CD8-positive, alpha-beta memory T cell (primary cell): ENCODE data around the gene RTP3. TPM values are rescaled to one million over a fixed set of nuclear protein-coding genes. Genes with fewer than 3 reads are reported as not detected.

Experiments
- CTCF ChIA-PET: fragments of 350-600 bp; sonication (Branson Sonifier 250); formaldehyde crosslinking; loops from one replicate; lab custom pipeline; 2021; ENCODE audit warnings: antibody characterized with exemption; lab: Charles Lee
- POLR2A ChIA-PET: fragments of 350-600 bp; sonication (Branson Sonifier 250); formaldehyde crosslinking; loops from one replicate; lab custom pipeline; 2021; ENCODE audit warnings: antibody characterized with exemption; lab: Charles Lee
- DNase-seq, 5 donors: peaks; one replicate each; pipeline versions ENCODE4 v3.0.0 to v3.0.0-alpha.2; 2020 to 2022; ENCODE audit warnings: mixed read lengths in 1 of 5
- H3K27ac ChIP-seq: one replicate; pipeline ENCODE4 v1.7.0; 2013; ENCODE audit warnings: low read depth, mild to moderate bottlenecking, low read length, moderate library complexity
- H3K27me3 ChIP-seq: 2 replicates; pipeline ENCODE4 v1.7.0; 2013; ENCODE audit warnings: low read length, mild to moderate bottlenecking; ENCODE audit not compliant: insufficient read depth, poor library complexity, severe bottlenecking
- H3K36me3 ChIP-seq: 2 replicates; pipeline ENCODE4 v1.7.0; 2013; ENCODE audit warnings: mild to moderate bottlenecking, low read length, moderate library complexity; ENCODE audit not compliant: insufficient read depth
- H3K4me1 ChIP-seq: 2 replicates; pipeline ENCODE4 v1.7.0; 2013; ENCODE audit warnings: mild to moderate bottlenecking, low read length, moderate library complexity; ENCODE audit not compliant: insufficient read depth
- H3K4me3 ChIP-seq: 2 replicates; pipeline ENCODE4 v1.7.0; 2013; ENCODE audit warnings: mild to moderate bottlenecking, low read length
- H3K9me3 ChIP-seq: 2 replicates; pipeline ENCODE4 v1.7.0; 2013; ENCODE audit warnings: mild to moderate bottlenecking, low read length
- H3K27ac Mint-ChIP-seq, 8 donors: one replicate each; pipeline ENCODE4 v1.8.0; 2020 to 2021; ENCODE audit warnings: mixed read lengths in 8 of 8, mild to moderate bottlenecking in 6 of 8, inconsistent platforms in 3 of 8, moderate library complexity in 3 of 8
- H3K27me3 Mint-ChIP-seq, 2 donors: one replicate each; pipeline ENCODE4 v1.8.0; 2020 to 2021; ENCODE audit warnings: mixed read lengths in 2 of 2, mild to moderate bottlenecking in 1 of 2, moderate library complexity in 1 of 2
- H3K36me3 Mint-ChIP-seq, 3 donors: one replicate each; pipeline ENCODE4 v1.8.0; 2020 to 2021; ENCODE audit warnings: mixed read lengths in 3 of 3, inconsistent platforms in 1 of 3, mild to moderate bottlenecking in 1 of 3
- H3K4me1 Mint-ChIP-seq, 3 donors: one replicate each; pipeline ENCODE4 v1.8.0; 2020 to 2021; ENCODE audit warnings: mixed read lengths in 3 of 3, inconsistent platforms in 1 of 3, mild to moderate bottlenecking in 1 of 3
- H3K4me3 Mint-ChIP-seq, 7 donors: one replicate each; pipeline ENCODE4 v1.8.0; 2020 to 2021; ENCODE audit warnings: mixed read lengths in 7 of 7, mild to moderate bottlenecking in 6 of 7, moderate library complexity in 4 of 7, inconsistent platforms in 2 of 7
- H3K9me3 Mint-ChIP-seq, 5 donors: one replicate each; pipeline ENCODE4 v1.8.0; 2020 to 2022; ENCODE audit warnings: mixed read lengths in 5 of 5, mild to moderate bottlenecking in 3 of 5, moderate library complexity in 2 of 5, inconsistent platforms in 1 of 5
- polyA plus RNA-seq: library from polyadenylated mRNA; unstranded; fragments of 300-500 nt; fragmentation: Illumina TruSeq; gene quantifications from one replicate; pipeline ENCODE4 v1.2.3, GENCODE V29; 2021
- total RNA-seq, 2 experiments: library from RNA; stranded (reverse); gene quantifications; one replicate each; pipeline ENCODE4 v1.2.3, GENCODE V29; 2021

RTP3 gene
- total and polyA plus RNA-seq, 3 experiments from 2014 or later, result not detected

GRCh38 chr3:46465196-46465520, 32.6 kb upstream of the RTP3 start:
- Histone ChIP-seq H3K27ac (no peak overlapping the region), H3K4me1 (no peaks in the 10 kb centered on the region), H3K36me3 (no peaks in the 10 kb centered on the region), H3K4me3 (no peak overlapping the region), H3K9me3 (no peaks in the 10 kb centered on the region), H3K27me3 (peaks cover 30% of the 10 kb centered on the region)
- Mint-ChIP-seq H3K9me3 (peaks cover 0 to 5% (median 0%) of the 10 kb centered on the region in 5 donors), H3K36me3 (peaks cover 0 to 4% (median 0%) of the 10 kb centered on the region in 3 donors), H3K27ac (no peak overlapping the region), H3K4me3 (no peak overlapping the region), H3K27me3 (peaks cover 41 to 55% of the 10 kb centered on the region in 2 donors), H3K4me1 (peaks cover 0 to 4% (median 0%) of the 10 kb centered on the region in 3 donors)
- DNase-seq, result no peak
- ChIA-PET CTCF (no interaction called here), POLR2A (no interaction called here)

- H3K4me3 ChIP-seq, result no peak overlapping the region
- POLR2A ChIA-PET, result no interaction called here
- H3K4me1 ChIP-seq, result no peaks in the 10 kb centered on the region
- H3K4me3 Mint-ChIP-seq, result no peak overlapping the region
- peaks cover 0 to 4% (median 0%) of the 10 kb centered on the region in 3 donors for H3K4me1 Mint-ChIP-seq
- no peak for DNase-seq
- no peak overlapping the region for H3K27ac Mint-ChIP-seq
- no peaks in the 10 kb centered on the region for H3K36me3 ChIP-seq
- peaks cover 43 to 48% of the 10 kb centered on the region in 2 donors for H3K27me3 Mint-ChIP-seq
- H3K9me3 ChIP-seq, result no peaks in the 10 kb centered on the region
- CTCF ChIA-PET, result interaction anchor here (0.6 kb wide), 1 partner anchor 793 kb away, joined by 3 read pairs; no protein-coding TSS in a partner anchor
- no peaks in the 10 kb centered on the region for H3K36me3 Mint-ChIP-seq
- peaks cover 28% of the 10 kb centered on the region for H3K27me3 ChIP-seq
- H3K27ac ChIP-seq, result no peak overlapping the region
- peaks cover 0 to 1% (median 0%) of the 10 kb centered on the region in 5 donors for H3K9me3 Mint-ChIP-seq
Observed at GRCh38 chr3:46466273-46466672, 31.5 kb upstream of the RTP3 start.

- ChIA-PET CTCF (interaction anchor here (0.6 kb wide), 1 partner anchor 793 kb away, joined by 3 read pairs; no protein-coding TSS in a partner anchor), POLR2A (no interaction called here)
- Histone ChIP-seq H3K36me3 (no peaks in the 10 kb centered on the region), H3K27me3 (peaks cover 26% of the 10 kb centered on the region), H3K4me3 (no peak overlapping the region), H3K9me3 (no peaks in the 10 kb centered on the region), H3K27ac (no peak overlapping the region), H3K4me1 (no peaks in the 10 kb centered on the region)
- Mint-ChIP-seq H3K36me3 (no peaks in the 10 kb centered on the region), H3K9me3 (no peaks in the 10 kb centered on the region), H3K27ac (no peak overlapping the region), H3K4me1 (peaks cover 0 to 4% (median 0%) of the 10 kb centered on the region in 3 donors), H3K27me3 (peaks cover 38 to 42% of the 10 kb centered on the region in 2 donors), H3K4me3 (no peak overlapping the region)
- no peak for DNase-seq
Observed at GRCh38 chr3:46466871-46467403, 30.8 kb upstream of the RTP3 start.

GRCh38 chr3:46467562-46467961, 30.2 kb upstream of the RTP3 start:
- no peaks in the 10 kb centered on the region for H3K4me1 ChIP-seq
- H3K9me3 ChIP-seq, result no peaks in the 10 kb centered on the region
- no peak overlapping the region for H3K4me3 Mint-ChIP-seq
- peaks cover 0 to 4% (median 0%) of the 10 kb centered on the region in 3 donors for H3K4me1 Mint-ChIP-seq
- H3K4me3 ChIP-seq, result no peak overlapping the region
- no peak overlapping the region for H3K27ac ChIP-seq
- ChIA-PET POLR2A (interaction anchor here (0.8 kb wide), 1 partner anchor 559 kb away, joined by 7 read pairs; no protein-coding TSS in a partner anchor), CTCF (no interaction called here)
- peaks cover 36% of the 10 kb centered on the region in 2 donors for H3K27me3 Mint-ChIP-seq
- no peaks in the 10 kb centered on the region for H3K36me3 Mint-ChIP-seq
- H3K36me3 ChIP-seq, result no peaks in the 10 kb centered on the region
- peaks cover 25% of the 10 kb centered on the region for H3K27me3 ChIP-seq
- peak overlapping the region in 1 of 8 donors; percentile 32 for H3K27ac Mint-ChIP-seq
- DNase-seq, result no peak
- H3K9me3 Mint-ChIP-seq, result no peaks in the 10 kb centered on the region

GRCh38 chr3:46468753-46469600, 28.8 kb upstream of the RTP3 start:
- peaks cover 0 to 4% (median 0%) of the 10 kb centered on the region in 3 donors for H3K4me1 Mint-ChIP-seq
- DNase-seq, result no peak
- H3K27ac ChIP-seq, result no peak overlapping the region
- H3K36me3 Mint-ChIP-seq, result no peaks in the 10 kb centered on the region
- peaks cover 23 to 33% of the 10 kb centered on the region in 2 donors for H3K27me3 Mint-ChIP-seq
- H3K27me3 ChIP-seq, result peaks cover 14% of the 10 kb centered on the region
- no peak overlapping the region for H3K4me3 Mint-ChIP-seq
- no peak overlapping the region for H3K4me3 ChIP-seq
- ChIA-PET CTCF (interaction anchor here (2.6 kb wide), 1 partner anchor 20 kb away, joined by 12 read pairs; no protein-coding TSS in a partner anchor), POLR2A (no interaction called here)
- H3K27ac Mint-ChIP-seq, result no peak overlapping the region
- peaks cover 0 to under 1% (median 0%) of the 10 kb centered on the region in 5 donors for H3K9me3 Mint-ChIP-seq
- H3K4me1 ChIP-seq, result no peaks in the 10 kb centered on the region
- no peaks in the 10 kb centered on the region for H3K36me3 ChIP-seq
- H3K9me3 ChIP-seq, result no peaks in the 10 kb centered on the region

GRCh38 chr3:46469680-46470357, 28.0 kb upstream of the RTP3 start:
- Histone ChIP-seq H3K27me3 (peaks cover 6% of the 10 kb centered on the region), H3K4me1 (no peaks in the 10 kb centered on the region), H3K27ac (no peak overlapping the region), H3K9me3 (no peaks in the 10 kb centered on the region), H3K4me3 (no peak overlapping the region), H3K36me3 (no peaks in the 10 kb centered on the region)
- H3K36me3 Mint-ChIP-seq, result peaks cover 0 to 5% (median 0%) of the 10 kb centered on the region in 3 donors
- POLR2A ChIA-PET, result no interaction called here
- DNase-seq, result no peak
- peaks cover 0 to 3% (median 0%) of the 10 kb centered on the region in 3 donors for H3K4me1 Mint-ChIP-seq
- H3K4me3 Mint-ChIP-seq, result no peak overlapping the region
- no peak overlapping the region for H3K27ac Mint-ChIP-seq
- peaks cover 2 to 9% (median 6%) of the 10 kb centered on the region in 5 donors for H3K9me3 Mint-ChIP-seq
- CTCF ChIA-PET, result interaction anchor here (2.6 kb wide), 1 partner anchor 19 kb away, joined by 12 read pairs; no protein-coding TSS in a partner anchor
- H3K27me3 Mint-ChIP-seq, result peaks cover 20 to 27% of the 10 kb centered on the region in 2 donors

GRCh38 chr3:46470831-46471230, 26.9 kb upstream of the RTP3 start:
- DNase-seq, result no peak
- POLR2A ChIA-PET, result no interaction called here

More at GRCh38 chr3:46470831-46471230, 26.9 kb upstream of the RTP3 start:
- Histone ChIP-seq H3K9me3 (no peaks in the 10 kb centered on the region), H3K4me3 (no peak overlapping the region), H3K36me3 (no peaks in the 10 kb centered on the region), H3K27me3 (no peaks in the 10 kb centered on the region), H3K4me1 (no peaks in the 10 kb centered on the region), H3K27ac (no peak overlapping the region)
- Mint-ChIP-seq H3K36me3 (peaks cover 0 to 15% (median 0%) of the 10 kb centered on the region in 3 donors), H3K27ac (no peak overlapping the region), H3K27me3 (peaks cover 11 to 16% of the 10 kb centered on the region in 2 donors), H3K4me1 (no peaks in the 10 kb centered on the region), H3K9me3 (peaks cover 8 to 16% (median 15%) of the 10 kb centered on the region in 5 donors), H3K4me3 (no peak overlapping the region)
- CTCF ChIA-PET, result interaction anchor here (2.6 kb wide), 1 partner anchor 18 kb away, joined by 12 read pairs; no protein-coding TSS in a partner anchor
